PC-9 (cell line): Measurements from ENCODE around the gene MACROD2. TPM values are rescaled to one million over a fixed set of nuclear protein-coding genes. Genes with fewer than 3 reads are reported as not detected.

ENCODE experiments used
- BruUV-seq: library from RNA; stranded (reverse); fragments of 400-500 nt; replicated peaks from 2 replicates; lab custom pipeline; 2021; lab: Mats Ljungman, UMichigan
- CTCF ChIA-PET: fragments of 300-600 bp; sonication (Branson Sonifier 250); formaldehyde crosslinking; loops from one replicate; lab custom pipeline; 2022; ENCODE audit warnings: antibody characterized with exemption; lab: Charles Lee
- POLR2A ChIA-PET: fragments of 300-600 bp; sonication (Branson Sonifier 250); formaldehyde crosslinking; loops from one replicate; lab custom pipeline; 2022; ENCODE audit warnings: antibody characterized with exemption; ENCODE audit not compliant: unreplicated experiment; lab: Charles Lee
- DNase-seq, 2 experiments: peaks; one replicate each; pipeline versions ENCODE4 v3.0.0 to v3.0.0-alpha.2; 2015 to 2022; ENCODE audit warnings: mixed read lengths in 1 of 2
- H2AFZ ChIP-seq: fragments of 200-600 bp; sonication (generic); 2 replicates; pipeline ENCODE4 v1.8.1; 2017; ENCODE audit warnings: antibody characterized with exemption
- H3F3A ChIP-seq: fragments of 200-600 bp; sonication (generic); 2 replicates; pipeline ENCODE4 v1.8.1; 2017; ENCODE audit warnings: antibody characterized with exemption, mild to moderate bottlenecking, low read depth; ENCODE audit not compliant: insufficient read depth
- H3K27ac ChIP-seq: fragments of 200-600 bp; sonication (generic); 2 replicates; pipeline ENCODE4 v1.6.1; 2016; ENCODE audit warnings: mixed run types
- H3K27me3 ChIP-seq: fragments of 200-600 bp; sonication (generic); 2 replicates; pipeline ENCODE4 v1.6.1; 2016; ENCODE audit warnings: low read depth, mixed run types; ENCODE audit not compliant: insufficient read depth
- H3K36me3 ChIP-seq: fragments of 200-600 bp; sonication (generic); 2 replicates; pipeline ENCODE4 v1.6.1; 2016; ENCODE audit warnings: low read depth, mixed run types
- H3K4me1 ChIP-seq: fragments of 200-600 bp; sonication (generic); replicated peaks from 2 replicates; pipeline ENCODE4 v1.6.1; 2016; ENCODE audit warnings: mixed run types; ENCODE audit not compliant: insufficient read depth
- H3K4me2 ChIP-seq: fragments of 200-600 bp; sonication (generic); 2 replicates; pipeline ENCODE4 v1.6.1; 2017; ENCODE audit warnings: mixed run types
- H3K4me3 ChIP-seq: fragments of 200-600 bp; sonication (generic); 2 replicates; pipeline ENCODE4 v1.6.1; 2016; ENCODE audit warnings: mixed run types
- H3K79me2 ChIP-seq: fragments of 200-600 bp; sonication (generic); 2 replicates; pipeline ENCODE4 v1.6.1; 2017; ENCODE audit warnings: low read depth, mixed run types
- H3K9me2 ChIP-seq: fragments of 200-600 bp; sonication (generic); 2 replicates; pipeline ENCODE4 v1.8.1; 2017; ENCODE audit warnings: mild to moderate bottlenecking; ENCODE audit not compliant: insufficient read depth
- H3K9me3 ChIP-seq: fragments of 200-600 bp; sonication (generic); 2 replicates; pipeline ENCODE4 v1.8.1; 2016; ENCODE audit warnings: low read depth; ENCODE audit not compliant: insufficient read depth
- H4K20me1 ChIP-seq: fragments of 200-600 bp; sonication (generic); 2 replicates; pipeline ENCODE4 v1.8.1; 2017; ENCODE audit not compliant: insufficient read depth
- CTCF ChIP-seq: fragments of 200-600 bp; sonication (generic); conservative IDR thresholded peaks from 2 replicates; pipeline ENCODE4 v1.6.1; 2017; ENCODE audit warnings: mixed run types, antibody characterized with exemption, mild to moderate bottlenecking, moderate library complexity
- EZH2 ChIP-seq: fragments of 200-600 bp; sonication (generic); IDR thresholded peaks from 2 replicates; pipeline ENCODE4 v1.8.0; 2017; ENCODE audit warnings: antibody characterized with exemption, low read depth
- intact Hi-C: fragments of 100-400 bp; cut with micrococcal nuclease; formaldehyde crosslinking; loops from one replicate; pipeline ENCODE4 v1.10.0; 2022; ENCODE audit not compliant: unreplicated experiment
- total RNA-seq: library from RNA; stranded (reverse); gene quantifications from 2 replicates; pipeline ENCODE4 v1.2.3, GENCODE V29; 2021

The MACROD2 gene
- total RNA-seq, 1 experiment from 2014 or later, result 11.4 TPM

- Histone ChIP-seq H3K27ac (no peak overlapping the region), H3K4me2 (no peak overlapping the region), H3K9me2 (no peaks in the 10 kb centered on the region), H3F3A (no peaks in the 10 kb centered on the region), H4K20me1 (no peaks in the 10 kb centered on the region), H2AFZ (no peak overlapping the region), H3K4me3 (no peak overlapping the region), H3K36me3 (no peaks in the 10 kb centered on the region), H3K79me2 (no peaks in the 10 kb centered on the region), H3K9me3 (no peaks in the 10 kb centered on the region), H3K27me3 (no peaks in the 10 kb centered on the region), H3K4me1 (no peaks in the 10 kb centered on the region)
- ChIA-PET CTCF (no interaction called here), POLR2A (no interaction called here)
- intact Hi-C loops, result loop anchor here (5.0 kb wide), 1 partner anchor 1044 kb away; no protein-coding TSS in a partner anchor
- TF ChIP-seq EZH2 (no peak), CTCF (no peak)
- no TSS peak for BruUV-seq
- no peak for DNase-seq
These were observed 198.1 kb downstream of the MACROD2 start for GRCh38 chr20:14193443-14193842.

GRCh38 chr20:14193885-14194284, 198.6 kb downstream of the MACROD2 start:
- Histone ChIP-seq H3K27me3 (no peaks in the 10 kb centered on the region), H3K9me3 (no peaks in the 10 kb centered on the region), H3K4me1 (no peaks in the 10 kb centered on the region), H3K27ac (no peak overlapping the region), H4K20me1 (no peaks in the 10 kb centered on the region), H3K36me3 (no peaks in the 10 kb centered on the region), H3K4me3 (no peak overlapping the region), H2AFZ (no peak overlapping the region), H3K4me2 (no peak overlapping the region), H3K9me2 (no peaks in the 10 kb centered on the region), H3F3A (no peaks in the 10 kb centered on the region), H3K79me2 (no peaks in the 10 kb centered on the region)
- POLR2A ChIA-PET, result no interaction called here
- BruUV-seq, result no TSS peak
- no peak for TF ChIP-seq CTCF
- no peak for TF ChIP-seq EZH2
- DNase-seq, result no peak
- CTCF ChIA-PET, result no interaction called here
- intact Hi-C loops, result loop anchor here (5.0 kb wide), 1 partner anchor 1043 kb away; no protein-coding TSS in a partner anchor

- no peaks in the 10 kb centered on the region for H3K9me3 ChIP-seq
- H3F3A ChIP-seq, result no peaks in the 10 kb centered on the region
- BruUV-seq, result no TSS peak
- no peak overlapping the region for H2AFZ ChIP-seq
- CTCF ChIA-PET, result no interaction called here
- intact Hi-C loops, result no loop called here
- H4K20me1 ChIP-seq, result no peaks in the 10 kb centered on the region
- no peak for DNase-seq
- no peak overlapping the region for H3K4me3 ChIP-seq
- H3K4me2 ChIP-seq, result no peak overlapping the region
- H3K27me3 ChIP-seq, result no peaks in the 10 kb centered on the region
- H3K4me1 ChIP-seq, result peaks cover 3% of the 10 kb centered on the region; the same call in 1 of the 2 replicates
- TF ChIP-seq CTCF (no peak), EZH2 (no peak)
- no peaks in the 10 kb centered on the region for H3K9me2 ChIP-seq
- no peak overlapping the region for H3K27ac ChIP-seq
- no peaks in the 10 kb centered on the region for H3K36me3 ChIP-seq
- no peaks in the 10 kb centered on the region for H3K79me2 ChIP-seq
- POLR2A ChIA-PET, result no interaction called here
These were observed 201.8 kb downstream of the MACROD2 start for GRCh38 chr20:14197097-14197496.
